Left ventricle myocardium superior (tissue), 1 donor: ENCODE measurements around the gene LUZP2. TPM values are rescaled to one million over a fixed set of nuclear protein-coding genes. Genes with fewer than 3 reads are reported as not detected.

Experiments
- ATAC-seq: fragments of 200-7000 bp; cut with Tn5 transposase; one replicate; pipeline ENCODE4 v1.9.1; 2020; ENCODE audit warnings: mild to moderate bottlenecking, moderate library complexity
- DNase-seq: peaks from one replicate; pipeline ENCODE4 v3.0.0-alpha.2; 2020
- intact Hi-C: fragments of 100-400 bp; cut with micrococcal nuclease; formaldehyde crosslinking; loops from one replicate; pipeline ENCODE4 v1.11.0; 2022
- total RNA-seq: library from RNA; stranded (reverse); fragmentation: NEBNext Ultra II Directional; extraction: Animal tissue kit (Norgen Biotek cat#: 25700); gene quantifications from one replicate; pipeline ENCODE4 v1.2.1, GENCODE V29; 2021
- donor health status: DM: no; HTN: yes; CAD: no; lungs with severe emphysema.

Gene LUZP2
- total RNA-seq, 1 donor from 2014 or later = not detected

DNA sequence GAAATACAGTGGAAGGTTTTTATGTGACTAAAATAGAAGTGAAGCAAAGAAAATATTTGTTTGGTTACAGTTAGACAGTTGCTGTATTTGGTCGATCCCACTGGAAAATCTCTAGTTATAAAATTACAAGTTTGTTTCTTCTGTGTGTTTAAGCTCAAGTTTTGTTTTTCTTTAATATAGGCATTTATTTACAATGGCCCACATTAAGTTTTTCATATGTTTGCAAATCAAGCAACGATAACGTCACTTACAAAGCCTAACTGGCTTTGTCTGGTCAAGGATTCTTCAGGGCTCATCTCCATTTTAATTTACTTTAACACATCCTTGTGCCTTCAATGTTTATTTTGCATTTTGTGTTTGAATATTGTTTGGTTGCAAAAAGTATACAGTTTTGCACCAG lies 270.6 kb downstream of the LUZP2 start:
- no peak for ATAC-seq
- intact Hi-C loops = no loop called here
- DNase-seq = no peak

DNA sequence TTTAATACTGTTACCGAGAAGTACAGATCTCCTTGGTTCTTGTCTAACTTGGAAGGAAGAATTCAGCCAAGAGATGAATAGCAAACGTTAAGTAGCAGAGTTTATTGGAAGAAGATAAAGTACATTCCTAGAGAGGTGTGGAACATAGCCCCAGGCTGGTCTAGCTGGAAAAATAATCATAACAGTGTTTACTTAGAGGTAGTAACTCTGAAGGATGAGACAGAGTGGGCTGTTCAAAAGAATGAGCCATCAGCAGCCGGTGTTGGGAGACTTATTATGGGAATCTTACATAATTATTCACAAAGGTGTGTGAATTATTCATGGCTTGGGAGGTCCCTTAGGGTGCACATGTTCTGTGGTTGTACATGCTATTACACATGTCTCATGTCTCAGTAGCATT lies 276.5 kb downstream of the LUZP2 start:
- intact Hi-C loops = no loop called here
- DNase-seq (no peak), ATAC-seq (no peak)

GRCh38 chr11:24779791-24780190 lies 282.9 kb downstream of the LUZP2 start:
- DNase-seq (no peak), ATAC-seq (no peak)
- intact Hi-C loops = no loop called here

DNA sequence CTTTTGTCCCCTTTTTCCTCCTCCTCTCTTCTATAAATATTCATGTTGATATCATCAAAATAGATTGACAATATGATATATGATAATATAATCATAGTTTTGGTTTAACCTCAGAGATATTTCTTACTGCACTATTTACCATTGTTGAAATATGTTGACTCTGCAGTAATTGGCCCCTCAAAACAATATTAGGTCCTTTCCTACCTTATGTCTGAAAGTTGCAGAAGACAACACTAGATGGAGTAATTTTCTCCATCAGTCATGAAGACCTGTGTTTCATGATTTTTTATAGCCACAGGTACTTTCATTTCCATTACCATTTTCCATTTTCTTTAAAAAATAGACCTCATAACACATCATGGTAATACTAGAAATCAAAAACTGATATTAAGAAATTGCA lies 284.4 kb downstream of the LUZP2 start:
- no peak for ATAC-seq
- intact Hi-C loops = no loop called here

DNA sequence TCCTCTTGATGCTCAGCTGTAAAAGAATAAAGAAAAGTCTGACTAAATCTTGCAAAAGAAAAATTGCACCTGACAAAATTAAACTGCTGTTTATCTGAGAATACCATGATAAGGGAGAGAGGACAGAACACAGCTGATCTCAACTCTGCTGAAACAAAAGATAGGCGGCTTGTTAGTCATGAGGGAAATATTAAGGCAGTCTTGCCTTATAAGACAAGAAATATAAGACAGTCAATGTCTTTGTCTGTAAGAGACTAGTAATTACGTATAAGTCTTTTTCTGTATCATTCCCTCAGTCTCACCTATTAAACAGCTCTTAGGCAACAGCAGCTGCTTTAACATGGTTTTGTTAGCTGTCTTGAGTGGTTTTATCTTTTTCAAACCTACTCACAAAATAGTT lies 296.6 kb downstream of the LUZP2 start:
- intact Hi-C loops = no loop called here
- DNase-seq = no peak
- no peak for ATAC-seq

More for the DNA sequence above, 284.4 kb downstream of the LUZP2 start:
- no peak for DNase-seq

DNA sequence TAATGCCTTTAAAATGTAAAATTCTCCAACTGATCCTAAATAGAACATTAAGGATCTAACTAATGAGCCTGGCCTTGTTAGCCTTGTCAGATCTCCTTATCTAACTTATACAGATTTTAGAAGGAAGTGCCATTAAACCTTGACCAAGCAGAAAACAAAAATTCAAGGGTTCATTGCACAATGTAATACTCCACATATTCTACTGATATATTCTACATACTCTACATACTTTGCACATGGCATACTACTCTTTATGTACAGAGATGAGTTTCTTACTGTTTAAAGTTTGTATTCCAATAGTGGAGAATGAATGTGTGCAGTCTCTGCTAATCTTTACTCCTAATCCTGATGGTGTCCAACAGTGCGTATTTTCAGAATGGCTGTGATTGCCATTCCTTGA lies 297.2 kb downstream of the LUZP2 start:
- intact Hi-C loops = no loop called here
- ATAC-seq (no peak), DNase-seq (no peak)

DNA sequence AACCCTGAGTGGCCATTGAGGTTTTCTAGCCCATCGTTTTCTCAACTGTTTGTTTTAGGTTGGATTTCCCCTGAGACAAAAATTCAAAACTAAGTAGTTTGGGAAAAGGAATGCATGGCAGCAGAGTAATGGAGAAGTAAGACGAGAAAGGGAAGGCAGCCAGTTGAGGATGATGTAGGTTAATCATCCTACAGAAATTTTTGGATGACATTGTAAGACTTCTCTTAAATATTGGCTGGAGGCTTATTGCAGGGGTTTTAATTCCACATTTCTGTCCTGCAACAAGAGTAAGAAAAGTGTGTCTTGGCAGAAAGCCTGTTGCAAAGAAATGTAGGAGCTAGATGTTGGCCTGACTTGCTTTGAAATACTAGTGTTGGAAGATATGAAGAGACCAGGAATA lies 308.8 kb downstream of the LUZP2 start:
- intact Hi-C loops = no loop called here
- ATAC-seq (no peak), DNase-seq (no peak)

DNA sequence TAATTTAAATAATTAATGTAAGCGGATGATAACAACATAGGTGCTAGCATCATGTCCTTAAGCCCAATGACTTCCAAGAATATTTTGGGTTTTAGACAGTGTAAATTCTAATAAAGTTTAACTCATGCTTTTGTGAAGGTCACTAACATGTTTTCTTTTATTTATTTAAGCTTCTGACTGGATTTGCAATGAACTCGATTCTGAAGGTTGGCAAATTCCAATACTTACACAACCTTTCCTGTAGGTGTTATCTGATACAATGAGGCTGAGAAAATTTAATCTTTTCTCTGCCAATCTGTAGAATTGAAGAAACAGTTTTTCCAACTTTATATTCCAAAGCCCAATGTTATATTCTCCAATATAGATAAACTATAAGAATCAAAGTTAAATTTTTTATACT lies 311.3 kb downstream of the LUZP2 start:
- no peak for ATAC-seq
- no peak for DNase-seq
- intact Hi-C loops = no loop called here

DNA sequence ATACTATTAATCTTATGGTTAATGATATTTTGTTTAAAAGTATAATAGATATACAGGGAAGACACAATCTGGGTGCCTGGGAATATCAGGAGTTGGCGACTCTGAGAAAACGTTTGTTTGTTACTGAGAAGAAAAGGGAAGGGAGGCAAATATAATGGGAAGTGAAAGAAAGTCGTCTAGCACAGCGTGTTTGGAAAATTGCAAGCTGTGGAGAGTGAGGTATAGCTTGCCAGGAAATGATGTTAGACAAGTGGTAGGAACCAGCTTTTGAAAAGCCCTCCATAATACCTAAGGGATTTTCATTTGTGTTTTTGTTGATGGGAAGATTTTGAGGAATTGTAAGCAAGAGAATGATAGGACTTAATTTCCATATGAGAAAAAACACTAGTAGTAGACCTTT lies 322.2 kb downstream of the LUZP2 start:
- intact Hi-C loops = no loop called here
- no peak for ATAC-seq
- no peak for DNase-seq

- ATAC-seq = no peak
- intact Hi-C loops = no loop called here
- DNase-seq = no peak
Observed at GRCh38 chr11:24819863-24820434, 323.1 kb downstream of the LUZP2 start.

DNA sequence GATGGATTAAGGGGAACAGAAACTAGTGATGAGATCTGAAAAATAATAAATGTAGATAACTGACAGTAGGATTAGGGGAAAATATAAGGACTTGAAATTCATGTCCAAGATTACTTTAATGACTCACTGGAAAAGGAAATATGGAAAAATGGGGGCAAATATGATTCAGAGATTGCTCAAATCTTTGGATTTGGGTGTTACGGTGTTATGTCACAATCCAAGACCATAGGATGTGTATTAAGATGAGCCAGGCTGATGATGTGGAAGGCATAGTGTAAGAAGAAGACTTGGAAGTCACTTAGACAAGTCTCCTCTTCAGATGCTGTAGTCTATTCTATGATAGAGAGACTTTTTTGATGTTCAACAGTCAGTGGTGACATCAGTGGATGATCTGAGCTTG lies 323.7 kb downstream of the LUZP2 start:
- no peak for ATAC-seq
- DNase-seq = no peak
- intact Hi-C loops = no loop called here

- DNase-seq (no peak), ATAC-seq (no peak)
- intact Hi-C loops = no loop called here
Observed at GRCh38 chr11:24828938-24829605, 332.2 kb downstream of the LUZP2 start.

DNA sequence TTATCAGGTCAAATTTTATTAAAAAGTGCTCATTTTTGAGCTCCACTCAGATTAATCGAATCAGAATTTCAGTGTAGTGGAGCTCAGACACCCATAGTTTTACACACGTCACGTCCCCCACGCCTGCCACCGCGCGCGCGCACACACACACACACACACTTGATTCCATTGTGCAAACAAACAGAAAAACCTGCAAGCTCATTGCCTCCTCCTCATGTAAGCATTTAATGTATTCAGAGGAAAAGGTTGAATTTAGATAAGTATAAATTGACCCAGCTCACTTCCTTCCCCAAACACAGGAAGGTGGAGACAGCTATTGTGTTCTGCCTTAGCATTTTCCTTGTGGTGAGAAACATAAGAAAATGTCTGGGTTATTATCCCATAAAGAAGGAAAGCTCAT lies 336.7 kb downstream of the LUZP2 start:
- no peak for ATAC-seq
- intact Hi-C loops = no loop called here
- no peak for DNase-seq

DNA sequence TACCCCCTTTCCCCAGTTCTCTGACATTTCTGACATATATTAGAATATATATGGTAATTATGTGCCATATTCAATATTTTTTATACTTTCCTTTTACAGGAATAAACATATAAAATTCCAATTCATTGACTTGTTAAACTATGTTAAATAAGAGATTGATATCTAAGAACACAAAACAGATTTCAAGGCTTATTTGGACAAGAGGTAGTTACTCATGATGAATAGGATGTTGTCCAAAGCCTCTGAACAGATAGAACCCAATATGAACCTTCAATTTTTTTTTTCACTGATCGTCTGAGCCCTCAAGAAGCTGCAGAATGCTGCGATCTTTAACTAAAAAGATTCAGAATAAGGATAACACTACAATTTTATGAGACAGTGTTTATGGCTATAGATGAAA lies 340.3 kb downstream of the LUZP2 start:
- no peak for ATAC-seq
- DNase-seq = no peak
- intact Hi-C loops = no loop called here

DNA sequence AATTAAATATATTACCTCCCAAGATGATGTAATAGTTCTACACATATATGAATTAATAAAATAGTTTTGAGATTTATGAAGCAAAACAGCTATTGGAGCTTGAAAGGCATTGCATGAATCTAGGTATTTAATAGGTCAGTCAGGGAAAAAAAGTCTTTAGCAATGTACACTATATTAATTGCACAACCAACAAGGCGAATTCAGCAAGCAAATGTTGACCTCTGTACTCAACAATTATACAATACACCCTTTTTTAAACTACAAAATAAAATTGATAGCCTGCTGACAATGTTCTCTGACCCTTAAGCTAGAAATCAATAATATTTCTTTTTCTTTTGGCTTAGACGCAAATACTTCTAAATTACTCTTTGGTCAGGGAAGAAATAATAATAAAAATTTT lies 345.5 kb downstream of the LUZP2 start:
- no peak for DNase-seq
- intact Hi-C loops = no loop called here
- ATAC-seq = no peak

GRCh38 chr11:24844406-24844805 lies 347.6 kb downstream of the LUZP2 start:
- ATAC-seq (no peak), DNase-seq (no peak)
- intact Hi-C loops = no loop called here

DNA sequence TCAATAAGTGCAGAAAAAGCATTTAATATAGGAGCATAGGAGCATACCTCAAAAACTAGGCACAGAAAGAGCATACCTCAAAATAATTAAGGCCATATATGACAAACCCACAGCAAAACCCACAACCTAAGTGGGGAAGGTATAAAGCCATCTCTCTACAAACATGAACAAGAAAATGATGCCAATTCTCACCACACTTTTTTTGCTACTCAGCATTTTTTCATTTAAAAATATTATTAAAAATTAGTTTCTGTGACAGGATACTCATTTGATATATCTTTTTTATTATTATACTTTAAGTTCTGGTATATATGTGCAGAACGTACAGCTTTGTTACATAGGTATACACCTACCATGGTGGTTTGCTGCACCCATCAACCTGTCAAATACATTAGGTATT lies 352.0 kb downstream of the LUZP2 start:
- DNase-seq (no peak), ATAC-seq (no peak)
- intact Hi-C loops = no loop called here

GRCh38 chr11:24855951-24856350 lies 359.1 kb downstream of the LUZP2 start:
- ATAC-seq (no peak), DNase-seq (no peak)
- intact Hi-C loops = no loop called here

DNA sequence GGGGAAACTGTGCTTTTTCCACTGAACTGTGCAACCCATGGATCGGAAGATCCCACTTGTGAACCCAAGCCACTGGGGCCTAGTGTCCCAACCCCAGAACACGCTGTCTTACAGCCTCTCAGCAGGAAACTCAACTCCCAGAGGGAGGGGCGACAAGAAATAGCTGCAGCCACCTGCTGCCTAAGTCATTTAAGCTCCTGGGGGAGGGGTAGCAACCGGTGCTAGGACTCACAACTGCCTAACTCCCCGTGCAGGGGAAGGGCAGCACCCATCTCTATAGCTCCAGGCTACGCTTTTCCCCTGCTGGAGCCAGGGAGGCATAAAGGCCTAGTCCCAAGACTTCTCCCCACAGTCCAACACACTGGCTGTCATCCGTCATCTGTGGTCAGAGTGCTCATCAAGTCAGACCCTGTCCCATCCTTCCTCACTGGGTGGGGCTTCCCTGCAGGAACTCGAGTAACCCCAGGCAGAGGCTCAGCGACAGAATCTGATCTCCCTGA lies 363.0 kb downstream of the LUZP2 start:
- DNase-seq = no peak
- ATAC-seq = no peak
- intact Hi-C loops = no loop called here

DNA sequence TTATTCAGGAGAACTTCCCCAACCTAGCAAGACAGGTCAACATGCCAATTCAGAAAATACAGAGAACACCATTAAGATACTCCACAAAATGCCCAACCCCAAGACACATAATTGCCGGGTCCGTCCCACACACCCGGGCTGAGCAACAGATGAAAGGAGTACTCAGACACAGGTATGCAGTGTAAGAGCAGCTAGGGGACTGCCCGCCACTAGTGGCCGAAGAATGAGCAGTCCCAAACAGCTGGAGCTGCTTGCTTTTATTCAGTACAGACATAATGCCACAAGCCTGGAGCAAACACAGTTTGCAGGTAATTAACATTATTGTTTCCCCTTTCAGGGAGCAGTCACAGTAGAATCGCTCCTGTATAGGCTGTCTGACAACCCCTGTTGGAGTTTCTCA lies 364.6 kb downstream of the LUZP2 start:
- DNase-seq = no peak
- intact Hi-C loops = no loop called here
- ATAC-seq = no peak

DNA sequence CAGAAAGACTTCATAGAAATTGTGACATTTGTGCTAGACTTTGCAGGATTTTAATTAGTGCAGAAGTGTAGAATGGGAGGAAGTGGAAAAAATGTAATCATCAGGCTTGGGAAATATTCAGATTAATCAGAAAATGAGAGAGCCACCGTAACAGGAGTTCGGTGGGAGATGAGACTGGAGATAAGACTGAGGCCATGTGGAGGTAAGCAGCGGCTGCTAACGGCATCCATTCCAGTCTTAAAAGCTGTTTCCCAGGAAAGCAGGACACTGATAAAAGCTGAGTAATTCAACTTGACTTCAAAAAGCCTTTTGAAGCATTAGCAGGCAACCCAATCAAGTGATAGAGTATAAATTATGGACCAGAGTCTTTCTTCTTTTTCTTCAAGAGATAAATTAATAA lies 369.9 kb downstream of the LUZP2 start:
- no peak for ATAC-seq
- intact Hi-C loops = no loop called here

More for the DNA sequence above, 369.9 kb downstream of the LUZP2 start:
- DNase-seq = no peak
